ENCODE results near the gene ZBED6. TPM values are rescaled to one million over a fixed set of nuclear protein-coding genes. Genes with fewer than 3 reads are reported as not detected.

ZBED6 gene
- total RNA-seq, 2 experiments from 2014 or later = 12.2 to 32.1 TPM

DNA sequence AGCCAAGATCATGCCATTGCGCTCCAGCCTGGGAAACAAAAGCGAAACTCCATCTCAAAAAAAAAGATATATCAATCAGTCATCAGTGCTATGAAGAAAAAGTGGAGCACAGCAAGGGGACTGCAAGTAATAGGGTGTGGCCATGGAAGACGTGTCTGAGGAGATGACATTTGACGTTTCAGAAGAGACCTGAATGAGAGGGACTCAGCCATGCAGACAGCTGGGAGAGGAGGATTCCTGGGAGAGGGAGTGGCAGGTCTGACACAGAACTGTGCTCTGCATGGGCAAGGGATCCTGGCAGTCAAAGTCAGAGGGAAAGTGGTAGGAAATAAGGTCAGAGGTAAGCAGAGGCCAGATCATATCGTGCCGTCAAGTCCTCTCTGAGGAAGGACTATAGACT, 27.2 kb upstream of the ZBED6 start:
- H3K9me2 ChIP-seq (ENCODE audit: insufficient read depth, low read length) = no peaks in the 10 kb centered on the region
- H3K9me3 ChIP-seq (ENCODE audit: low read length) = no peaks in the 10 kb centered on the region
- no peaks in the 10 kb centered on the region; the same call in 1 of the 2 replicates for H4K20me1 ChIP-seq (ENCODE audit: insufficient read depth, low read length)
- H3K4me2 ChIP-seq (ENCODE audit: low read length) = peak overlapping the region; percentile 25
- peaks cover 39% of the 10 kb centered on the region for H3K79me2 ChIP-seq (ENCODE audit: insufficient read depth, low read depth, low read length)
- no TSS peak for BruUV-seq (replicated peaks)
- no peak overlapping the region for H3K27ac ChIP-seq (ENCODE audit: low read depth, low read length, poor library complexity, severe bottlenecking)
- intact Hi-C loops (cut with micrococcal nuclease; ENCODE audit: unreplicated experiment) = loop anchor here (5.0 to 10.0 kb wide), 4 partner anchors 49 to 757 kb away; partner anchors contain the start of gene ATP2B4
- no peak for DNase-seq (ENCODE audit: low spot score)
- POLR2A ChIA-PET = no interaction called here
- H3K4me1 ChIP-seq (ENCODE audit: insufficient read depth, low read length, poor library complexity, severe bottlenecking) = peaks cover 33% of the 10 kb centered on the region
- H3K4me3 ChIP-seq (ENCODE audit: low read depth, low read length, poor library complexity, severe bottlenecking) = no peak overlapping the region
- CTCF ChIA-PET (ENCODE audit: unreplicated experiment) = interaction anchor here (1.1 kb wide), 1 partner anchor 17 kb away, joined by 3 read pairs; no protein-coding TSS in a partner anchor
- H2AFZ ChIP-seq (ENCODE audit: low read length) = no peak overlapping the region
- peaks cover 55% of the 10 kb centered on the region for H3K36me3 ChIP-seq (ENCODE audit: insufficient read depth, low read length)
- TF ChIP-seq, protein P1, sequence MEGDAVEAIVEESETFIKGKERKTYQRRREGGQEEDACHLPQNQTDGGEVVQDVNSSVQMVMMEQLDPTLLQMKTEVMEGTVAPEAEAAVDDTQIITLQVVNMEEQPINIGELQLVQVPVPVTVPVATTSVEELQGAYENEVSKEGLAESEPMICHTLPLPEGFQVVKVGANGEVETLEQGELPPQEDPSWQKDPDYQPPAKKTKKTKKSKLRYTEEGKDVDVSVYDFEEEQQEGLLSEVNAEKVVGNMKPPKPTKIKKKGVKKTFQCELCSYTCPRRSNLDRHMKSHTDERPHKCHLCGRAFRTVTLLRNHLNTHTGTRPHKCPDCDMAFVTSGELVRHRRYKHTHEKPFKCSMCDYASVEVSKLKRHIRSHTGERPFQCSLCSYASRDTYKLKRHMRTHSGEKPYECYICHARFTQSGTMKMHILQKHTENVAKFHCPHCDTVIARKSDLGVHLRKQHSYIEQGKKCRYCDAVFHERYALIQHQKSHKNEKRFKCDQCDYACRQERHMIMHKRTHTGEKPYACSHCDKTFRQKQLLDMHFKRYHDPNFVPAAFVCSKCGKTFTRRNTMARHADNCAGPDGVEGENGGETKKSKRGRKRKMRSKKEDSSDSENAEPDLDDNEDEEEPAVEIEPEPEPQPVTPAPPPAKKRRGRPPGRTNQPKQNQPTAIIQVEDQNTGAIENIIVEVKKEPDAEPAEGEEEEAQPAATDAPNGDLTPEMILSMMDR (conservative IDR thresholded peaks at IDR 0.05; ENCODE audit: low read length) = no peak
- no peak for TF ChIP-seq EZH2phosphoT487 (IDR thresholded peaks at IDR 0.05; ENCODE audit: borderline replicate concordance, low read depth, low read length)

GRCh38 chr1:203769505-203770343, 25.7 kb upstream of the ZBED6 start:
- Histone ChIP-seq H4K20me1 (ENCODE audit: insufficient read depth, low read length) (no peaks in the 10 kb centered on the region; the same call in 1 of the 2 replicates), H3K27ac (ENCODE audit: low read depth, low read length, poor library complexity, severe bottlenecking) (no peak overlapping the region), H2AFZ (ENCODE audit: low read length) (no peak overlapping the region), H3K36me3 (ENCODE audit: insufficient read depth, low read length) (peaks cover 69% of the 10 kb centered on the region), H3K4me2 (ENCODE audit: low read length) (no peak overlapping the region), H3K4me1 (ENCODE audit: insufficient read depth, low read length, poor library complexity, severe bottlenecking) (peaks cover 19% of the 10 kb centered on the region), H3K9me3 (ENCODE audit: low read length) (no peaks in the 10 kb centered on the region), H3K9me2 (ENCODE audit: insufficient read depth, low read length) (no peaks in the 10 kb centered on the region), H3K4me3 (ENCODE audit: low read depth, low read length, poor library complexity, severe bottlenecking) (no peak overlapping the region), H3K79me2 (ENCODE audit: insufficient read depth, low read depth, low read length) (peaks cover 39% of the 10 kb centered on the region)
- POLR2A ChIA-PET = interaction anchor here (0.8 kb wide), 1 partner anchor 22 kb away, joined by 3 read pairs; no protein-coding TSS in a partner anchor
- BruUV-seq (replicated peaks) = no TSS peak
- no peak for TF ChIP-seq EZH2phosphoT487 (IDR thresholded peaks at IDR 0.05; ENCODE audit: borderline replicate concordance, low read depth, low read length)
- TF ChIP-seq, protein P1 (conservative IDR thresholded peaks at IDR 0.05; ENCODE audit: low read length) = no peak
- intact Hi-C loops (cut with micrococcal nuclease; ENCODE audit: unreplicated experiment) = loop anchor here (5.0 to 10.0 kb wide), 4 partner anchors 48 to 755 kb away; partner anchors contain the start of gene ATP2B4
- DNase-seq (ENCODE audit: low spot score) = no peak
- CTCF ChIA-PET (ENCODE audit: unreplicated experiment) = interaction anchor here (1.0 kb wide), 1 partner anchor 20 kb away, joined by 4 read pairs; no protein-coding TSS in a partner anchor

DNA sequence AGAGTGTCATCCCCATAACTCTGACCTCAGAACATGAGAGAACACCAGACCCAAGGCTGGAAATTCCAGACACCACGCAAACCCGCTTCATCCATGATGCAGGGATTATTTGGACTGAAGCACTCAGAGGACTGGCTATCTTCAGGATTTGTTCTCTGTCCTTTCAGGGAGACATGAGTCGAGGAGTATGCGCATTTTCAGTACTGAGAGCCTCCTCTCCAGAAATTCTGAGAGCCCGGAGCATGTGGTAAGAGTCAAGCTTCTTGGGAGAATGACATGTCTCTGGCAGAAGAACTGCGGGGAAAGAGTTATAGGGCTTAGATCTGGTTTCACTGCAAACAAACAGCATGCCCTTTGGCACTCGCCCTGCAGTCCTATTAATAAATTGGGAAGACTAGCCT, 23.5 kb upstream of the ZBED6 start:
- peaks cover 89% of the 10 kb centered on the region for H3K36me3 ChIP-seq (ENCODE audit: insufficient read depth, low read length)
- POLR2A ChIA-PET = no interaction called here
- H3K27ac ChIP-seq (ENCODE audit: low read depth, low read length, poor library complexity, severe bottlenecking) = no peak overlapping the region
- intact Hi-C loops (cut with micrococcal nuclease; ENCODE audit: unreplicated experiment) = no loop called here
- H3K9me2 ChIP-seq (ENCODE audit: insufficient read depth, low read length) = no peaks in the 10 kb centered on the region
- peaks cover 21% of the 10 kb centered on the region for H3K79me2 ChIP-seq (ENCODE audit: insufficient read depth, low read depth, low read length)
- TF ChIP-seq, protein P1 (conservative IDR thresholded peaks at IDR 0.05; ENCODE audit: low read length) = no peak
- no peak for TF ChIP-seq EZH2phosphoT487 (IDR thresholded peaks at IDR 0.05; ENCODE audit: borderline replicate concordance, low read depth, low read length)
- H3K9me3 ChIP-seq (ENCODE audit: low read length) = no peaks in the 10 kb centered on the region
- CTCF ChIA-PET (ENCODE audit: unreplicated experiment) = no interaction called here
- H3K4me3 ChIP-seq (ENCODE audit: low read depth, low read length, poor library complexity, severe bottlenecking) = no peak overlapping the region
- no peak for DNase-seq (ENCODE audit: low spot score)
- H2AFZ ChIP-seq (ENCODE audit: low read length) = no peak overlapping the region
- no peaks in the 10 kb centered on the region; the same call in 1 of the 2 replicates for H4K20me1 ChIP-seq (ENCODE audit: insufficient read depth, low read length)
- no TSS peak for BruUV-seq (replicated peaks)
- H3K4me2 ChIP-seq (ENCODE audit: low read length) = no peak overlapping the region
- H3K4me1 ChIP-seq (ENCODE audit: insufficient read depth, low read length, poor library complexity, severe bottlenecking) = peaks cover 23% of the 10 kb centered on the region

Measured in OCI-LY7 (cell line).